ENCODE measurements around the gene QRSL1.

DNA sequence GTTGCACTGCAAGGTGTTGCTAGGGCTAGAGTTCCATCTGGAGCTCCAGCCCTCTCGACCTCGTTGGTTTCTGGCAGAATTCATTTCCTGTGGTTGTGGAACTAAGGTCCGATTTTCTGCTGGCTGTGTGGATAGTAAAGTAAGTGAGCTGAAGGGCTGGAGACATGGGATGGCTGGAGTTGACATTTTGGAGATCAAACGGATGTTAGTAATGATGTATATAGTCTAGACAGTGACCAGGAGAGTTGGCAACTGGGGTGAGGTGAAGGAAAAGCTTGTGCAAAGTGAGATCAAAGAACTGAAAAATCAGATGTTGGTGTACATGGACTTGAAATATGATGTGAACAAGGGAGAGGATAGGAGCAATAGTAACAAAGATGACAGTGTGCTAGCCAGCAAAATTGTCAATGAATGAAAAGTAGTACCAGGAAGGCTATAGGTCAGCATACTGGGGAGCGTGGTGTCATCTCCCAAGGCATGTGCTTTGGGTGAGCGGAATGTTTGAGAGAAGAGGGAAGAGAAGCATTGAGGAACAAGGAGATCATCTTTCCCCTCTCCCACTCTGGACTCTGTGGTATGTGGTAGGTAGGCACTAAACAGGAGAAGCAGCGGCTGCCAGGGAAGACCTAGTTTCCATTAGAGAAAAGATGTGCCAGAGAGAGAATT is 7.8 kb downstream of the QRSL1 start:
- TF ChIP-seq, protein P1, sequence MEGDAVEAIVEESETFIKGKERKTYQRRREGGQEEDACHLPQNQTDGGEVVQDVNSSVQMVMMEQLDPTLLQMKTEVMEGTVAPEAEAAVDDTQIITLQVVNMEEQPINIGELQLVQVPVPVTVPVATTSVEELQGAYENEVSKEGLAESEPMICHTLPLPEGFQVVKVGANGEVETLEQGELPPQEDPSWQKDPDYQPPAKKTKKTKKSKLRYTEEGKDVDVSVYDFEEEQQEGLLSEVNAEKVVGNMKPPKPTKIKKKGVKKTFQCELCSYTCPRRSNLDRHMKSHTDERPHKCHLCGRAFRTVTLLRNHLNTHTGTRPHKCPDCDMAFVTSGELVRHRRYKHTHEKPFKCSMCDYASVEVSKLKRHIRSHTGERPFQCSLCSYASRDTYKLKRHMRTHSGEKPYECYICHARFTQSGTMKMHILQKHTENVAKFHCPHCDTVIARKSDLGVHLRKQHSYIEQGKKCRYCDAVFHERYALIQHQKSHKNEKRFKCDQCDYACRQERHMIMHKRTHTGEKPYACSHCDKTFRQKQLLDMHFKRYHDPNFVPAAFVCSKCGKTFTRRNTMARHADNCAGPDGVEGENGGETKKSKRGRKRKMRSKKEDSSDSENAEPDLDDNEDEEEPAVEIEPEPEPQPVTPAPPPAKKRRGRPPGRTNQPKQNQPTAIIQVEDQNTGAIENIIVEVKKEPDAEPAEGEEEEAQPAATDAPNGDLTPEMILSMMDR (IDR thresholded peaks at IDR 0.05; ENCODE audit: low read depth, low read length, missing input control) = no peak
- TF ChIP-seq SP1 (IDR thresholded peaks at IDR 0.05) (no peak), JUND (IDR thresholded peaks at IDR 0.05) (no peak), TAF1 (conservative IDR thresholded peaks at IDR 0.05) (no peak)
- TF ChIP-seq, protein P2, sequence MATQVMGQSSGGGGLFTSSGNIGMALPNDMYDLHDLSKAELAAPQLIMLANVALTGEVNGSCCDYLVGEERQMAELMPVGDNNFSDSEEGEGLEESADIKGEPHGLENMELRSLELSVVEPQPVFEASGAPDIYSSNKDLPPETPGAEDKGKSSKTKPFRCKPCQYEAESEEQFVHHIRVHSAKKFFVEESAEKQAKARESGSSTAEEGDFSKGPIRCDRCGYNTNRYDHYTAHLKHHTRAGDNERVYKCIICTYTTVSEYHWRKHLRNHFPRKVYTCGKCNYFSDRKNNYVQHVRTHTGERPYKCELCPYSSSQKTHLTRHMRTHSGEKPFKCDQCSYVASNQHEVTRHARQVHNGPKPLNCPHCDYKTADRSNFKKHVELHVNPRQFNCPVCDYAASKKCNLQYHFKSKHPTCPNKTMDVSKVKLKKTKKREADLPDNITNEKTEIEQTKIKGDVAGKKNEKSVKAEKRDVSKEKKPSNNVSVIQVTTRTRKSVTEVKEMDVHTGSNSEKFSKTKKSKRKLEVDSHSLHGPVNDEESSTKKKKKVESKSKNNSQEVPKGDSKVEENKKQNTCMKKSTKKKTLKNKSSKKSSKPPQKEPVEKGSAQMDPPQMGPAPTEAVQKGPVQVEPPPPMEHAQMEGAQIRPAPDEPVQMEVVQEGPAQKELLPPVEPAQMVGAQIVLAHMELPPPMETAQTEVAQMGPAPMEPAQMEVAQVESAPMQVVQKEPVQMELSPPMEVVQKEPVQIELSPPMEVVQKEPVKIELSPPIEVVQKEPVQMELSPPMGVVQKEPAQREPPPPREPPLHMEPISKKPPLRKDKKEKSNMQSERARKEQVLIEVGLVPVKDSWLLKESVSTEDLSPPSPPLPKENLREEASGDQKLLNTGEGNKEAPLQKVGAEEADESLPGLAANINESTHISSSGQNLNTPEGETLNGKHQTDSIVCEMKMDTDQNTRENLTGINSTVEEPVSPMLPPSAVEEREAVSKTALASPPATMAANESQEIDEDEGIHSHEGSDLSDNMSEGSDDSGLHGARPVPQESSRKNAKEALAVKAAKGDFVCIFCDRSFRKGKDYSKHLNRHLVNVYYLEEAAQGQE (IDR thresholded peaks at IDR 0.05) = no peak
- TF ChIP-seq, protein P3, sequence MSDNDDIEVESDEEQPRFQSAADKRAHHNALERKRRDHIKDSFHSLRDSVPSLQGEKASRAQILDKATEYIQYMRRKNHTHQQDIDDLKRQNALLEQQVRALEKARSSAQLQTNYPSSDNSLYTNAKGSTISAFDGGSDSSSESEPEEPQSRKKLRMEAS (IDR thresholded peaks at IDR 0.05) = no peak

Data from liver (tissue), 3 donors.